Esophagus squamous epithelium (tissue), 4 donors: ENCODE measurements around the gene COX4I1.

ENCODE experiments used
- CTCF ChIP-seq, 6 experiments: fragments of 450-650 bp in 4 of 6; fragments of 200-600 bp in 2 of 6; sonication (generic) in 2 of 6; IDR thresholded peaks; one replicate each; pipeline ENCODE4 v1.5.1; 2016 to 2019; ENCODE audit warnings: antibody characterized with exemption in 6 of 6, mild to moderate bottlenecking in 4 of 6, moderate library complexity in 4 of 6
- POLR2A ChIP-seq, 4 donors: fragments of 450-650 bp; IDR thresholded peaks; one replicate each; pipeline ENCODE4 v1.6.1; 2017; ENCODE audit warnings: antibody characterized with exemption in 4 of 4, mild to moderate bottlenecking in 4 of 4, moderate library complexity in 3 of 4

- TF ChIP-seq CTCF (IDR thresholded peaks at IDR 0.05), result no peak
- TF ChIP-seq POLR2A (IDR thresholded peaks at IDR 0.05), result no peak
Observed at GRCh38 chr16:85845266-85845665, 45.8 kb downstream of the COX4I1 start.
